ENCODE data around the gene IPPK. TPM values are rescaled to one million over a fixed set of nuclear protein-coding genes. Genes with fewer than 3 reads are reported as not detected.

IPPK gene
- polyA plus RNA-seq, 4 donors: 3.0 to 6.8 (median 4.7) TPM

Other genes with a start within 250 kb of the IPPK start
- gene OMD, start 245.7 kb downstream of the IPPK start, polyA plus RNA-seq: 1 to 10 TPM in 1 of 4 donors, under 1 TPM in 2, not detected in 1; 0.10 to 3.6 (median 0.27) TPM
- 1 to 10 TPM in 3 of 4 donors, under 1 TPM in 1; 0.22 to 8.9 (median 2.2) TPM for gene ASPN, start 187.6 kb downstream of the IPPK start, polyA plus RNA-seq
- gene ECM2, start 134.1 kb downstream of the IPPK start, polyA plus RNA-seq: 1 to 10 TPM; 1.9 to 6.0 (median 2.6) TPM
- gene BICD2, start 94.7 kb upstream of the IPPK start, polyA plus RNA-seq: 1 to 10 TPM in 3 of 4 donors, under 1 TPM in 1; 0.67 to 9.7 (median 3.3) TPM
- gene ZNF484, start 207.9 kb upstream of the IPPK start, polyA plus RNA-seq: 1 to 10 TPM; 1.1 to 6.4 (median 1.4) TPM

Measured in small intestine (tissue), 4 donors.